ENCODE data around the gene MT1G. TPM values are rescaled to one million over a fixed set of nuclear protein-coding genes. Genes with fewer than 3 reads are reported as not detected.

Gene MT1G
- 0.71 TPM in 1 of 2 replicates, not detected in the other for total RNA-seq

DNA sequence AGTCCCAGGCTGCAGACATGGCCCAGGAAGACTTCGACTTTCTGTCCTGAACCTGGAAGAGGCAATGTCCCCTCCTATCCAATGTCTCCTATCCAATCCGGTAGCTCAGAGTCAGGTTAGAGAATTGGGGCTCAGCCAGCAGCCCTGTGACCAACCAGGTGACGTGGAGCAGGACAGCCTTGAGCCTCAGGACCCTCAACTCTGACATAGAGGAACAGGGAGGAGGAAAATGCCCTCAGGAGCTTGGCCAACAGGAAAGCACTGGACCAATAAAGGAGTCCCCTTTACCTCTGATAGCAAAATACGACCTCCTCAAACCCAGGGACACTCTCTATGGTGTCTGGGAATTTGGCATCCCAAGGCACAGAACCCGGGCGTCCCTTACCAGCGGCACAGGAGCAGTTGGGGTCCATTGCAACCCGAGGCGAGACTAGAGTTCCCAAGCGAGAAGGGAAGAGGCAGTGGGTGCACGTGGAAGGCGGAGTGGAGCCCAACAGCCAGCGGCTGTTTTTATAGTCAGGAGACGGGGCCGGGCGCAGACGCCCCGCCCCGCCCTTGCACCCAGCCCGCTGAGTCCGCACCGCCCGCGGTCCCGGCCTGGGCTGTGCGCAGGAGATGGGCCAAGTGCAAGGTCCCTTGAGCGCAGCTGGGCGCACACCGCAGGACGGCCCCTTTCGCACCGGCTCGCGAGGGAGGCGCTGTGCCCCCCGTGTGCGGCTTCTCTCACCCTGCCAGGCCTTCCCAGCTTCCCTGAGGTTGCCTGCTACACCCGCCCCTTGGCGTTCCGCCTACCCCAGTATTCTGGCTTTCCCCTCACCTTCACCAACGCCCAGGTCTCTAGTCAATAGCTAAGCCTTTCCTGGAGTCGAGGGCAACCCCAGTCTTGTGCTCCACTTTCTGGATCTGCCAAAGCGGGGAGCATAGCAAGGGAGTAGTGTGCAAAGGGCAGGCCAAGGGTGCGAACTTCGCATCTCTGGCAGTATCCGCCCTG, at the start of gene MT1G:
Gene MT1G, minus strand, starts transcription at position 485 of the 991 bp plus-strand sequence. Its CDS starts 72 bp downstream, at position 413.

DNA sequence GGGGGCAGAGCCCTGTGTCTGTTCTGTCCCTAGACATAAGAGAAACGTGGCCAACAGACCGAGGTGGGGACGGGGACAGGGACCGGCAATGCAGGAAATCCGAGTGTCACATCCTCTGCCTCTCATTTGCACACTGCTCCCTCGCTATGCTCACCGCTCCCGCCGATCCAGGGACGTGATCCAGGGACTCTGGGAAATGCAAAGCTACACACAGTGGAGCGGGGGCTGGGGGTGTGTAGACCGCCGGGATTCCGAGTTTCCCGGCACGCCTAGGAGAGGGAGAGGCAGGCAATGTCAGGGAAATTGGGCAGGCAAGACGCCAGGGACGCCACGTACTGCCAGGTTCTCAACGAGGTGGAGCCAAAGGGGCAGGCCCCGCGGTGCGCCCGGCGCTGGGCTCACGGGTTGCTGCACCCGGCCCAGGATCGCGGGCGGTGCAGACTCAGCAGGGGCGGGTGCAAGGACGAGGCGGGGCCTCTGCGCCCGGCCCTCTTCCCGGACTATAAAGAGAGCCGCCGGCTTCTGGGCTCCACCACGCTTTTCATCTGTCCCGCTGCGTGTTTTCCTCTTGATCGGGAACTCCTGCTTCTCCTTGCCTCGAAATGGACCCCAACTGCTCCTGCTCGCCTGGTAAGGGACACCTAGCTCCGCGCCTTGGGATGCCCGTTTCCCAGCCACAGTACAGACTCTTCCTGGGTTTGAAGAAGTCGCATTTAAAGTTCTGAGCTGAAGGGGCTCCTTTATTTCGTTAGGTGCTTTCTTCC, 14.3 kb upstream of the MT1G start, which contains the start of gene MT1X:
Gene MT1X, plus strand, starts transcription at position 532 of the 764 bp plus-strand sequence. Its CDS starts 71 bp downstream, at position 603.

DNA sequence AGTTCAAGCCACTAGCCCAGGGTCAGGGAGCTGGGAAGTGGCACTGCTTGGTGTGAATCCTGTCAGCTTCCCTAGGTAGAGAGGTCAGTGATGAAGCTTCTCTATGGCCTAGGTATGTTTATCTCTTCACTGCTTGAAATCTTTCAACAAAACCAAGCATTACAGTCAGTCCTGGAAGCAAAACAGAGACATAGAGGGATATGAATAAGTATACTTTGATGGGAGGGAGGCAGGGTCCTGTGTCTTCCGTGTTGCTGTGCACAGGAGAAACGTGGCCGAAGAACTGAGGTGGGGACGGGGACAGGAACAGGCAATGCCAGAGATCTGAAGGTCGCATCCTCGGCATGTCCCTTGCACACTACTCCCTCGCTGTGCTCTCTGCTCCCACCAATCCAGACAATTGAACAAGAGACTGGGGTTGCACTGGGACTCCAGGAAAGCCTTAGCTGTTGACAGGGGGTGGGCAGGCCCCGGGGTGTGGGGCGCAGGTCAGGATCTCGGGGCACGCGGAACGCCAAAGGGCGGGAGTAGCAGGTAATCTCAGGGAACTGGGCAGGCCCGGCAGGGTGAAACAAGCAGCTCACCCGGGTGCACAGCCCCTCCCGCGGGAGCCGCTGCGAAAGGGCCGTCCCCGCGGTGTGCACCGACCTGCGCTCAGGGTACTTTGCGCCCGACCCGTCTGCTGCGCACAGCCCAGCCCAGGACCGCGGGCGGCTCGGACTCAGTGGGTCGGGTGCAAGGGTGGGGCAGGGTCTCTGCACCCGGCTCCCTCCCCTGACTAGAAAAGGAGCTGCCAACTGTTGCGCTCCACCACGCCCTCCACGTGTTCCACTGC, 1.4 kb upstream of the MT1G start, which contains the start of gene MT1H:
Gene MT1H, plus strand, starts transcription at position 810 of the 835 bp plus-strand sequence. CDS start 71 bp downstream, outside the sequence.

DNA sequence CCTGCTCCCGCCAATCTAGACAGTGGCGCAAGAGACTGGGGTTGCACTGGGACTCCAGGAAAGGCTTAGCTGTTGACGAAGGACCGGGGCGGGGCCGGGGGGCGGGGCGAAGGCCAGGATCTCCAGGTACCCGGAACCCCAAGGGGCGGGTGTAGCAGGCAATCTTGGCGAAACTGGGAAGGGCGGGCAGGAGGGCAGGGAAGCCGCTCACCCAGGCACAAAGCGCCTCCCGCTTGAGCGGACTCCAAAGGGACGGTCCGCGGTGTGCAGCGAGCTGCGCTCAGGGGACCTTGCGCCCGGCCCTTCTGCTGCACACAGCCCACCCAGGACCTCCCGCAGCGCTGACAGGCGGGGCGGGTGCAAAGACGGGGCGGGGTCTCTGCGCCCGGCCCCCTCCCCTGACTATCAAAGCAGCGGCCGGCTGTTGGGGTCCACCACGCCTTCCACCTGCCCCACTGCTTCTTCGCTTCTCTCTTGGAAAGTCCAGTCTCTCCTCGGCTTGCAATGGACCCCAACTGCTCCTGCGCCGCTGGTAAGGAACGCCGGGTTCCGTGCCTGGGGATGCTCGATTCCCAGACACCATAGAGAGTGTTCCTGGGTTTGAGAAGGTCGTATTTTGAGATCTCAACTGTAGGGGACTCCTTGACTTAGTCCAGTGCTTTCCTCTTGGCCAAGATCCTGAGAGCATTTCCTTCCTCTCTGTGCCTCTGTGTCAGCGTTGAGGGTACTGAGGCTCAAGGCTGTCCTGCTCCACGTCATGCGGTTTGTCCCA, 10.1 kb downstream of the MT1G start, which contains the start of gene MT1F:
Gene MT1F, plus strand, starts transcription at position 405 of the 772 bp plus-strand sequence. Its CDS starts 100 bp downstream, at position 505.

DNA sequence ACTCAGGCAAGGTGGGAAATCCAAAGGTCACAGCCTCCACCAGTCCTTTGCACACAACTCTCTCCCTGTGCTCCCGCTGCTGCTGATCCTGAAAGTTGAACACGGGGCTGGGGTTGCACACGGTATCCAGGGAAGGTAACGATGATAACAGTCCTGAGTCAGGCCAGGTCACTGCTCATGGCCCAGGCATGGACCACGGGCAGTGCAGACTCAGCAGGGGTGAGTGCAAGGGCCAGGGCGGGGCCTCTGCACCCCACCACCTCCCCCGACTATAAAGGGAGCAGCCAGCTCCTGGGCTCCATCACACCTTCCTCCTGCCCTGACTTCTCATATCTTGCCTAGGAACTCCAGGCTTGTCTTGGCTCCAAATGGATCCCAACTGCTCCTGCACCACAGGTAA, 16.3 kb downstream of the MT1G start, which contains the start of gene MT1B:
Gene MT1B, plus strand, starts transcription at position 301 of the 400 bp plus-strand sequence. Its CDS starts 68 bp downstream, at position 369.

DNA sequence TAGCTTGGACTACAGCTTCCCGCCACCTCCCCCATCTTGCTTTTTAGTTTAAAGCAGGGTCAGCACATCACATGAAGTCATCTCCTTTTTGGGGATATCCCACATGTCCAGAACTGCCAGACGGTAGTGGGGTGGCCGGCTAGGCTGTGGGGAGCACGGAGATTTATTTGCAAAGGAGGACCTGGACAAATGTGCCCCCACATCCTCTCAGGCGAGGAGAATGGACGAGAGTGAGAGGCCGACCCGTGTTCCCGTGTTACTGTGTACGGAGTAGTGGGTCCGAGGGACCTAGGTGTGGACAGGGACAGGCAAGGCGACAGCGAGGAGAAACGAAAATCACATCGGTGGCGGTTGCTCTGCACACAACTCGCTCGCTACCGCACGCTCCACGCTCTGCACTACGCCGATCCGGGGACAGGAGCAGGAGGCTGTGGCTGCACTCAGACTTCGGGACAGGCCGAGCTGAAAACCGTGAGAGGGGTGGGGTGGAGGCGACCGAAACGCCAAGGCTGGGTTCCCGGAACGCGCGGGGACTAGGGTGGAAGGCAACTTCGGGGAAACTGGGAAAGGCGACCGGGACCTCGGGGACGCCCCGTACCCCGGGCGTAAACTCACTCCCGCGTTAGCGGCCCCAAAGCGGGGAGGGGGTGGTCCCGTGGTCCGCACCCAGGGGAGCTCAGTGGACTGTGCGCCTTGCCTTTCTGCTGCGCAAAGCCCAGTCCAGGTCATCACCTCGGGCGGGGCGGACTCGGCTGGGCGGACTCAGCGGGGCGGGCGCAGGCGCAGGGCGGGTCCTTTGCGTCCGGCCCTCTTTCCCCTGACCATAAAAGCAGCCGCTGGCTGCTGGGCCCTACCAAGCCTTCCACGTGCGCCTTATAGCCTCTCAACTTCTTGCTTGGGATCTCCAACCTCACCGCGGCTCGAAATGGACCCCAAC, 29.8 kb downstream of the MT1G start, which contains the start of gene MT1A:
Gene MT1A, plus strand, starts transcription at position 853 of the 937 bp plus-strand sequence. Its CDS starts 73 bp downstream, at position 926.

DNA sequence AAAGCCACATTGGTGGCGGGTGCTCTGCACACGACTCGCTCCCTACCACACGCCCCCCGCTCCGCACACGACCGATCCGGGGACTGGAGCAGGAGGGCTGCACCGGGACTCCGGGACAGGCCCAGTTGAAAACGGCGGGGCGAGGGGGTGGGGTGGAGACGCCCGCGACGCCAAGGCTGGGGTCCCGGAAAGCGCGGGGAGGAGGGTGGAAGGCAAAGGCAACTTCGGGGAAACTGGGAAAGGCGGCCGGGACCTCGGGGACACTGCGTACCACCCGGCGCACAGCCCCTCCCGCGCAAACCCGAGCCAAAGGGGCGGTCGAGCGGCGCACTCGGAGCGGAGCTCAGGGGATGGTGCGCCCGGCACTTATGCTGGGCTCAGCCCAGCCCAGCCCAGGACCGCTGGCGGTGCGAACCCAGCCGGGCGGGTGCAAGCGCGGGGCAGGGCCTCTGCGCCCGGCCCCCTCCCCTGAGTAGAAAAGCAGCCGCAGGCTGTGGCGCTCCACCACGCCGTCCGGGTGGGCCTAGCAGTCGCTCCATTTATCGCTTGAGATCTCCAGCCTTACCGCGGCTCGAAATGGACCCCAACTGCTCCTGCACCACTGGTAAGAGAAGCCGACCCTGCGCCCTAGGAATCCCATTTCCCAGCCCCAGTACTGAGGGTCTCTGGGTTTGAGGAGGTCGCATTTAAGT, 35.6 kb downstream of the MT1G start, which contains the start of gene MT1M:
Gene MT1M, plus strand, starts transcription at position 504 of the 692 bp plus-strand sequence. Its CDS starts 73 bp downstream, at position 577.

DNA sequence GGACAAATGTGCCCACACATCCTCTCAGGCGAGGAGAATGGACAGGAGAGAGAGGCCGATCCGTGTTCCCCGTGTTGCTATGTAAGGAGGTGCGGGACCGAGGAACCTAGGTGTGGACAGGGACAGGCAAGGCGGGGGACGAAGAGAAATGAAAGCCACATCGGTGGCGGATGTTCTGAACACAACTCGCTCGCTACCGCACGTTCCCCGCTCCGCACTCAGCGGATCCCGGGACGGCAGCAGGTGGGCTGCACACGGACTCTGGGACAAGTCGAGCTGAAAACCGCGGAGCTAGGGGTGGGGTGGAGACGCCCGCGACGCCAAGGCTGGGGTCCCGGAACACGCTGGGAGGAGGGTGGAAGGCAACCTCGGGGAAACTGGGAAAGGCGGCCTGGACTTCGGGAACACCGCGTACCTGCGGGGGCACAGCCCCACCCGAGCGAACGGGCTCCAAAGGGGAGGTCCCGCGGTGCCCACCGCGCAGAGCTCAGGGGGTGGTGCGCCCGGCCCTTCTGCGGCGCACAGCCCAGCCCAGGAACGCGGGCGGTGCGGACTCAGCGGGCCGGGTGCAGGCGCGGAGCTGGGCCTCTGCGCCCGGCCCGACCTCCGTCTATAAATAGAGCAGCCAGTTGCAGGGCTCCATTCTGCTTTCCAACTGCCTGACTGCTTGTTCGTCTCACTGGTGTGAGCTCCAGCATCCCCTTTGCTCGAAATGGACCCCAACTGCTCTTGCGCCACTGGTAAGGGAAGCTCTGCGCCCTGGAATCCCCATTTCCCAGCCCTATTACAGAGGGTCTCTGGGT, 42.5 kb downstream of the MT1G start, which contains the start of gene MT1E:
Gene MT1E, plus strand, starts transcription at position 642 of the 803 bp plus-strand sequence. Its CDS starts 71 bp downstream, at position 713.

Other genes starting within 250 kb of the MT1G start
- 317 and 407 TPM in 2 replicates for gene AMFR, start 242.5 kb downstream of the MT1G start, total RNA-seq
- gene NUDT21, start 216.7 kb downstream of the MT1G start, total RNA-seq = 53.0 TPM in 2 replicates
- 68.1 and 80.2 TPM in 2 replicates for gene OGFOD1, start 216.5 kb downstream of the MT1G start, total RNA-seq
- 45.5 and 56.9 TPM in 2 replicates for gene BBS2, start 148.0 kb downstream of the MT1G start, total RNA-seq
- not detected in 2 replicates for gene MT4, start 103.0 kb downstream of the MT1G start, total RNA-seq
- 0.37 TPM in 1 of 2 replicates, not detected in the other for gene MT3, start 78.5 kb downstream of the MT1G start, total RNA-seq
- gene MT2A, start 59.5 kb downstream of the MT1G start, total RNA-seq = 53.3 and 72.0 TPM in 2 replicates
- 91.7 and 248 TPM in 2 replicates for gene MT1E, start 42.3 kb downstream of the MT1G start, total RNA-seq
- gene MT1M, start 35.4 kb downstream of the MT1G start, total RNA-seq = 0.74 and 2.1 TPM in 2 replicates
- 0.28 TPM in 1 of 2 replicates, not detected in the other for gene MT1A, start 29.4 kb downstream of the MT1G start, total RNA-seq
- gene MT1B, start 16.2 kb downstream of the MT1G start, total RNA-seq = not detected in 2 replicates
- 0.09 and 1.8 TPM in 2 replicates for gene MT1F, start 10.1 kb downstream of the MT1G start, total RNA-seq
- gene MT1H, start 1.7 kb upstream of the MT1G start, total RNA-seq = not detected in 2 replicates
- 14.1 and 38.0 TPM in 2 replicates for gene MT1X, start 14.4 kb upstream of the MT1G start, total RNA-seq
- gene NUP93, start 62.1 kb upstream of the MT1G start, total RNA-seq = 42.2 and 42.5 TPM in 2 replicates
- under 0.01 TPM in 1 of 2 replicates, not detected in the other for gene SLC12A3, start 197.1 kb upstream of the MT1G start, total RNA-seq

Data from smooth muscle cell of bladder (primary cell).